ENCODE measurements around the gene SLC17A5.
"Not testable (repeated sequence)": the region's sequence is repeated elsewhere in the genome, so short reads cannot be mapped to it uniquely, and the experiment has no call there.

Gene SLC17A5

DNA sequence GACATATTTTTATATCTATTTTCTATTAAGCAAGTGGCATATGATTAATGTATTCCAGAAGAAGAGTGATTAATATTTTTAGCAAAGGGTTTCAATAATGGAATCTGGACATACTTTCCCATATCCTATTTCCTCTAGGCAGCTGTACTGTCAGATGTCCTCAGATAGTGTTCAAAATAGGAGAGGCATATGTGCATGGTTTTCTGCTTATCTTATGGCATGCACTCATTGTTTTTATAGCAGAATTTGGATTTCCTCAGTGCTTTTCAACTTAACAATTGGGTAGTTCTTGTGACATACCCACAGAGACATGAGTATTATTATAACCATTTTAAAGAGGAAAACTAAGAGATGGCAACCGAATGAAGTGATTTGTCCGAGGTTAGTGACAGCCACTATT, 12.6 kb upstream of the SLC17A5 start:
- no peak for DNase-seq (ENCODE audit: low read depth)

DNA sequence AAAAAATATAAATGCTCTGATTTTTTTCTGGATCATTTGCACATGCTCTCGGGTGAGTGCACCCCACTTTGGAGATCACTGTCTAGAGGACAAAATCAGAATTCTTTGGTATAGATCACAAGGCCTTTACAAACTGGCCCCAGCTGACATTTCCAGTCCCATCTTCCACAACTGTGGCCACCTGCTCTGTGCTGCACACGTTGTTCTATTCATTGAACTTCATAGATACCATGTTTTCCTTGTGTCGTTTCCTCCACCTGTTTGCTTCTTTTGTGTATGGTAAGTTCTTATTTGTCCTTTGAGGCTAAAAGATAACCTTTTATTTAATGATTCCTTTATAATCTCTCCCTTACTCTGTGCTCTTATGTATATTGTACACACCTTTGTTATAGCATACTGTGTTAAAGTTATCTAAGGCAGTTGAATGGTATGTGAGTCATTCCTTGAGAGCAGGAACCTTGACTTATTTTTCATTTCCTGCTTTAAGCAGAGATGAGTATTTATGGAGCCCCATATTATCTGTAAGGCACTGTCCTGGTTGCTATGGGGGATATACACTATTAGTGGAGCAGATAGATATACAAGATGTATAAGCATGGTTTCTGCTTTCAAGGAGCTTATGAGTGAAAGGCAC, 12.0 kb upstream of the SLC17A5 start:
- no peak for DNase-seq (ENCODE audit: low read depth)

- no peak for DNase-seq (ENCODE audit: low read depth)
These were observed 10.9 kb upstream of the SLC17A5 start for GRCh38 chr6:73664701-73665100.

- DNase-seq (ENCODE audit: low read depth) = no peak
These were observed 3.4 kb upstream of the SLC17A5 start for GRCh38 chr6:73657201-73657600.

DNA sequence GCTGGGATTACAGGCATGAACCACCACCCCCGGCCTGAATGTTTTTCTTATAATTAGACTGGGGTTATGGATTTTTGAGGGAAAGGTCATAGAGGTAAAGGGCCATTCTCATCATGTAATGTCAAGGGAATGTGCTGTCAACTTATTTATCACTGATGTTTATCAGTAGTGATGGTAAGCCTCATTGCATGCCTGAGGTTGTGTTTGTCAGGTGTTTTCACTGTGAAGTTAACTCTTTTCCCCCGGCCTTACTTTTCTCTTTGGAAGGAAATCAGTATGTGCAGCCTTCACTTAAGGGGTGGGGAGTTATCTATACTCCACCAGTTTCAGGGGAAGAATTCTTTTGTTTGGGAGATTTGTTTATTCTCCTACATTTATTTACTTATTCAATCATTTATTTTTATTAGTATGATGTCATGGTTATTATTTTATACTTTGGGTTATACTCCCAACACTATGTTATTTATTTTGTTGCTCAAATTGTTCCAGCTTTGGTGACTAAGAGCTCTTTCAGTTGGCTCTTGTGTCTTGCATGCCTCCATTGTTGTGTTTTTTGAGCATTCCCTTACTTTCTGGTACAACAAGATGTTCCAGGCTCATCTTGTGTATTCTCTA, 2.8 kb upstream of the SLC17A5 start:
- DNase-seq (ENCODE audit: low read depth) = no peak

- no peak for DNase-seq (ENCODE audit: low read depth)
These were observed 1.6 kb upstream of the SLC17A5 start for GRCh38 chr6:73655341-73655917.

DNA sequence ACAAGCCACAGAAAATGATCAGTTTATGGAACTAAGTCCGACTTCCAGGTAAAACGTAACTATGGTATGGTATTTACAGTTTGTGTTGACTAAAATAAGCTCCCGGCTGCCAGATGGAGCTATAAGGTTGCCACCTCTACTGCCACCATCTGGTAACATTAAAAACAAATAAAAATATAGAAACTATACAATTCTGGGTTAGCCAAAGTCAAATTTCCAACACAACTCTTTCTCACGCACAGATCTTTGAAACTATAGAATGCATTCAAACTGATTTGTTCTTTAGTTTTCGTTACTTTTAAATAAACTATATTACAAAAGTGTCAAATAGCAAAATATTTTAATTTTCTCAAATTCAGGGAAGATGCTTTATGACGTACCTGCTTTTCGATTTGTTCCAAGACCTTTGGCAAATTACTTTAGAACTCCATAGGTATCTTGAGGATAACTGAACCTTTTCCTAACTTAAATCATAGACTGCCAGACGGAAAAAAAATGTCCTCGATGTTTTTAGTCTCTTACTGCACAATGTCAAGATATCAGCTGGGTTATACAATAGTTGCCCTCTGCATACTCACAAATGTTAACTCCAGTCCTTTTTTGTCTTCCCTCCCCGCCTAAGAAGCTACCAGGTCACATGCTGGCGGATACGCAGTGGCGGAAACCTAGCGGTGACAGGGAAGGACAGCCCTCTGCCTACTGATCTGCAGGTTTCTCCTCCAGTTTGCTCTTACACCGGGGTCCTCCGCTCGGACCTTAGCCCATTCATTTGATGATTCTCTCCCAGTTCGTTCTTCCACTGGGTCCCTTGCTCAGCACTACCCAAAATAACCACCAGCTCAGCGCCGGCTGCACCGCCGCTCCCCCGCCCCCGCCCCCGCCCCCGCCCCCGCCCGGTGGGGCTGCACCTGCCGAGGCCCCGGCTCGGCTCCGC, 888 bp downstream of the SLC17A5 start:
- no peak for DNase-seq (ENCODE audit: low read depth)

DNA sequence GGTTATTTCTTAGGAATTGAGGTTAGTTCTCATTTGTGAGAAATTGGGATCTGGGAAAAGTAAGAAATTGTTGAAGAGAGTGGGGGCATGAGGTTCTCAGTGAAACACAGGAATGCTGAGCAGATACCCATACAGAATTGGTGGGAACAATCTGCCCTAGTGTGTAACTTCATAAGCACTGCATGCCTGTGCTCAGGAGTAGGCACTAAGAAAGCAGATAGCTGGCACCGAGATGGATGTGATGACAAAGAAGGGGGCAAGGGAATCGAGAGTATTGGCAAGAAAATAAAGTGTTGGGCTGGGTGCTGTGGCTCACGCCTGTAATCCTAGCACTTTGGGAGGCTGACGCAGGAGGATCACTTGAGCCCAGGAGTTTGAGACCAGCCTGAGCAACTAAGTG, 4.0 kb downstream of the SLC17A5 start:
- no peak for DNase-seq (ENCODE audit: low read depth)

GRCh38 chr6:73648166-73648565, 5.6 kb downstream of the SLC17A5 start:
- no peak for DNase-seq (ENCODE audit: low read depth)

DNA sequence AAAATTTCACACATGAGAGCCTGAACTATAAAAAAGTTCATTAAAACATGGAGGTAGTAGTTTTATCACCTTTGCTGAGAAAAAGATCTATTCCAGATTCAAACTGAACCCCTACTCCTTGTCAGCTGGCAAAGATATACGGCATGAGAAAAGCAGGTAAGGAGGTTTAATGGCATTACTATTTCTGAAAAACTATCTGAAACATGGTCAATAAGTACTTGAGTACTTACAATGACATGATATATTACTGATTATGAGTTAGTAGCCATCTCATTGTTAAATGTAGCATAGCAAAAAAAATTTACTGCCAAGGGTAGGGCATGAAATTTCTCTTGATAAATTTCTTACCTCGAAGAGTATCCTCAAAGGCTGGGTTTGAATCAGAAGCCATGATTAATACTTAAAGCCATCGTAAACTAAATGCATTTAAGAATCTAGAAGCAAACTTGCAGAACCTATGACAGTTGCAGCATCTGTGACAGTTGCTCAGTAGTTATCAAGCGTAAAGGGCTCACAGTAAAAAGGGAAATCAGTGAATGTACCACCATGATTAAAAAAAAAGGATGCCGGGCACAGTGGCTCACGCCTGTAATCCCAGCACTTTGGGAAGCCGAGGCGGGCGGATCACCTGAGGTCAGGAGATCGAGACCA, 8.7 kb downstream of the SLC17A5 start:
- no peak for DNase-seq (ENCODE audit: low read depth)

- DNase-seq (ENCODE audit: low read depth) = no peak
These were observed 9.8 kb downstream of the SLC17A5 start for GRCh38 chr6:73644030-73644429.

DNA sequence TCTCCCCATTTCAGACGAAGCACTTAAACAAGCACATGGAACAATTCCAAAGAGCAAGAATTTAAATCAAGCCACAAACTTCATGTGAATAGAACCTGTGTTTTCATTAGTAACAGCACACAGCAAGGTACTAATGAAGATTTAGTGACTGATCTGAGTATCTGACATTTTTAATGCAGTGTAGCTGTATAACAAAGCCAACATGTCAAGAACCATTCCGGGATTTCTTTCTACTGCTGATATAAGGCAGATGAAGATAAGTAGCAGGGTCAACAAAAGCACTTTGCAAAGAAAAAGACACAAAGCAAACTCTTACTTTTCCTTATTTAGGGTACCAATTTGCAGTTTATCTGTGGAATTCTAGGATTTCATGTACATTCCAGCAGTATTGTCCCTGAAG, 11.3 kb downstream of the SLC17A5 start:
- no peak for DNase-seq (ENCODE audit: low read depth)

GRCh38 chr6:73640179-73640750, 13.5 kb downstream of the SLC17A5 start:
- DNase-seq (ENCODE audit: low read depth) = no peak

DNA sequence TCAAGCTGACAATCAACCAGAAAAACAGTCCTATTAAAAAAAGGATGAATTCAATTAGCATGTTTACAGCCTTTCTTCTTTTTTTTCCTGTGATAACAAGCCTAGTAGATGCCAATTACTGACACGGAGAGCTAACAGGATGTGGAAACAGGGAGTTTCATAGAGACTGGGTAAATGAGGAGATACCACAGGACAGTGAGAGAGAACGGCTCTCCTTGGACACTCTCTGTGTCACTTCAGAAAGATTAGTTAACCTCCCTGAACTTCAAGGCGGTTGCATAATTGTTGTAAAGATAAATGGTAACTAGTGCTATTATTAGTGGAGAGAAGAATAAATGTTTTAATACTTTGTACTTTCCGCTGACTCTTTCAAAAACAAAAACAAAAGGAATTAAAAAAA, 14.8 kb downstream of the SLC17A5 start:
- no peak for DNase-seq (ENCODE audit: low read depth)

- no peak for DNase-seq (ENCODE audit: low read depth)
These were observed 16.4 kb downstream of the SLC17A5 start for GRCh38 chr6:73637404-73637803.

GRCh38 chr6:73636048-73636447, 17.7 kb downstream of the SLC17A5 start:
- DNase-seq (ENCODE audit: low read depth) = no peak

GRCh38 chr6:73632346-73632745, 21.4 kb downstream of the SLC17A5 start:
- no peak for DNase-seq (ENCODE audit: low read depth)

DNA sequence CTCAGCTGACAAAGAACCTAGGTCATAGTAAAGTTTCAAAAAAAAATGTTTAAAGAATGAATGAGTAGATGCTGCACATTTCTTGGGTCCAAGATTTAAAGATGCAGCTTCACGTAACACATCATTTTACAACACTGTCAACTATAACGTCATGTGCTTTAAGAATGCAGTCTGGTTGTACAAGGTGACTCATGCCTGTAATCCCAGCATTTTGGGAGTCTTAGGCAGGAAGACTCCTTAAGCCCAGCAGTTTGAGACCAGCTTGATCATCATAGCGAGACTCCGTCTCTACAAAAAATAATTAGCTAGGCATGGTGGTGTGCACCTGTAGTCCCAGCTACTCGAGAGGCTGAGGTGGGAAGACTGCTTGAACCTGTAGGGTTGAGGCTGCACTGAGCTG, 21.9 kb downstream of the SLC17A5 start:
- DNase-seq (ENCODE audit: low read depth) = no peak

- no peak for DNase-seq (ENCODE audit: low read depth)
These were observed 23.4 kb downstream of the SLC17A5 start for GRCh38 chr6:73630401-73630800.

GRCh38 chr6:73624896-73625295, 28.9 kb downstream of the SLC17A5 start:
- no peak for DNase-seq (ENCODE audit: low read depth)

- not testable (repeated sequence) for DNase-seq (ENCODE audit: low read depth)
These were observed 30.3 kb downstream of the SLC17A5 start for GRCh38 chr6:73623480-73623879.

DNA sequence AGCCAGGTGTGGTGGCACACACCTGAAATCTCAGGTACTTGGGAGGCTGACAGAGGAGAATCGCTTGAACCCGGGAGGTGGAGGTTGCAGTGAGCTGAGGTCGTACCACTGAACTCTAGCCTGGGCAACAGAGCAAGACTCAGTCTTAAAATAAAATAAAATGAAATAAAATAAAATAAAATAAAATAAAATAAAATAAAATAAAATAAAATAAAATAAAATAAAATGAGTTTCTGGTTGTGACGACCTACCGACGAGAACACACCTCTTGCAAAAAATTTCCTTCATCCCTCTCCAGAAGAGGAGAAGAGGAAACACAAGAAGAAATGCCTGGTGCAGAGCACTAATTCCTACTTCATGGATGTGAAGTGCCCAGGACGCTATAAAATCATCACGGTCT, 35.7 kb downstream of the SLC17A5 start:
- DNase-seq (ENCODE audit: low read depth) = not testable (repeated sequence)
